Ishikawa (cell line): ENCODE results near the gene LIF.

Experiments used
- CEBPB ChIP-seq: IDR thresholded peaks from 2 replicates; pipeline ENCODE4 v1.6.1; 2012
- CREB1 ChIP-seq: IDR thresholded peaks from 2 replicates; pipeline ENCODE4 v1.6.1; 2012; ENCODE audit warnings: low read depth
- EGR1 ChIP-seq: IDR thresholded peaks from 2 replicates; pipeline ENCODE4 v1.6.1; 2012
- EP300 ChIP-seq: IDR thresholded peaks from 2 replicates; pipeline ENCODE4 v1.6.1; 2012; ENCODE audit warnings: borderline replicate concordance
- RAD21 ChIP-seq: IDR thresholded peaks from 2 replicates; pipeline ENCODE4 v1.6.1; 2012; ENCODE audit warnings: low read depth
- TAF1 ChIP-seq: IDR thresholded peaks from 2 replicates; pipeline ENCODE4 v1.6.1; 2012; ENCODE audit warnings: low read depth, mild to moderate bottlenecking
- TCF12 ChIP-seq: IDR thresholded peaks from 2 replicates; pipeline ENCODE4 v1.6.1; 2012; ENCODE audit warnings: low read depth
- TEAD4 ChIP-seq: IDR thresholded peaks from 2 replicates; pipeline ENCODE4 v1.6.1; 2012
- YY1 ChIP-seq: IDR thresholded peaks from 2 replicates; pipeline ENCODE4 v1.6.1; 2012; ENCODE audit warnings: low read depth
- ZBTB7A ChIP-seq: IDR thresholded peaks from 2 replicates; pipeline ENCODE4 v1.6.1; 2012; ENCODE audit warnings: low read depth
- TF ChIP-seq, protein P1 (sequence below): IDR thresholded peaks from 2 replicates; pipeline ENCODE4 v1.6.1; 2012
- TF ChIP-seq, protein P2 (sequence below): IDR thresholded peaks from 2 replicates; pipeline ENCODE4 v1.6.1; 2012; ENCODE audit warnings: low read depth, mild to moderate bottlenecking
- TF ChIP-seq, protein P3 (sequence below): IDR thresholded peaks from 2 replicates; pipeline ENCODE4 v1.6.1; 2012

DNA sequence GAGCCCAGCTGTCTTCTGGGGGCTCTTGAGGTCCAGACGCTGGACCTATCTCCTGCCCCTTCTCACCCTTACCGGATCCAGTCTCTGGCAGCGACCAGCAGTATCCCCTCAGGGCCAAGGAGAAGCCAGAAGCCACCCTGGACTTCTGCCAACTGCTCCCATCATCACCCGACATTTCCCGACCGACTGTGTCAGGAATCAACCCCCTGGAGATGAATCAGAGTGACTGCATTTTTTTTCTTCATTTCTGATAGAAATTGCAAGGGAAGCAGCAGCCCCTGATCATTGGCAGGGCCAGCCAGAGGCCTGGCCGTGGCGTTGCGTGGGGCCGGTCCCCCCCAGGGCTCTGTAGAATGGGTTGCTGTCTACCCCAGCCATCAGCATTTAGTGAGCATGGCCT lies 5.2 kb upstream of the LIF start:
- TF ChIP-seq CREB1 (no peak), ZBTB7A (no peak), EGR1 (no peak), TEAD4 (no peak), EP300 (no peak; the same call in 1 of the 2 replicates), YY1 (no peak), TAF1 (no peak), TCF12 (no peak), CEBPB (no peak), RAD21 (no peak)
- TF ChIP-seq, protein P1, sequence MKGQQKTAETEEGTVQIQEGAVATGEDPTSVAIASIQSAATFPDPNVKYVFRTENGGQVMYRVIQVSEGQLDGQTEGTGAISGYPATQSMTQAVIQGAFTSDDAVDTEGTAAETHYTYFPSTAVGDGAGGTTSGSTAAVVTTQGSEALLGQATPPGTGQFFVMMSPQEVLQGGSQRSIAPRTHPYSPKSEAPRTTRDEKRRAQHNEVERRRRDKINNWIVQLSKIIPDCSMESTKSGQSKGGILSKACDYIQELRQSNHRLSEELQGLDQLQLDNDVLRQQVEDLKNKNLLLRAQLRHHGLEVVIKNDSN: no peak
- TF ChIP-seq, protein P2, sequence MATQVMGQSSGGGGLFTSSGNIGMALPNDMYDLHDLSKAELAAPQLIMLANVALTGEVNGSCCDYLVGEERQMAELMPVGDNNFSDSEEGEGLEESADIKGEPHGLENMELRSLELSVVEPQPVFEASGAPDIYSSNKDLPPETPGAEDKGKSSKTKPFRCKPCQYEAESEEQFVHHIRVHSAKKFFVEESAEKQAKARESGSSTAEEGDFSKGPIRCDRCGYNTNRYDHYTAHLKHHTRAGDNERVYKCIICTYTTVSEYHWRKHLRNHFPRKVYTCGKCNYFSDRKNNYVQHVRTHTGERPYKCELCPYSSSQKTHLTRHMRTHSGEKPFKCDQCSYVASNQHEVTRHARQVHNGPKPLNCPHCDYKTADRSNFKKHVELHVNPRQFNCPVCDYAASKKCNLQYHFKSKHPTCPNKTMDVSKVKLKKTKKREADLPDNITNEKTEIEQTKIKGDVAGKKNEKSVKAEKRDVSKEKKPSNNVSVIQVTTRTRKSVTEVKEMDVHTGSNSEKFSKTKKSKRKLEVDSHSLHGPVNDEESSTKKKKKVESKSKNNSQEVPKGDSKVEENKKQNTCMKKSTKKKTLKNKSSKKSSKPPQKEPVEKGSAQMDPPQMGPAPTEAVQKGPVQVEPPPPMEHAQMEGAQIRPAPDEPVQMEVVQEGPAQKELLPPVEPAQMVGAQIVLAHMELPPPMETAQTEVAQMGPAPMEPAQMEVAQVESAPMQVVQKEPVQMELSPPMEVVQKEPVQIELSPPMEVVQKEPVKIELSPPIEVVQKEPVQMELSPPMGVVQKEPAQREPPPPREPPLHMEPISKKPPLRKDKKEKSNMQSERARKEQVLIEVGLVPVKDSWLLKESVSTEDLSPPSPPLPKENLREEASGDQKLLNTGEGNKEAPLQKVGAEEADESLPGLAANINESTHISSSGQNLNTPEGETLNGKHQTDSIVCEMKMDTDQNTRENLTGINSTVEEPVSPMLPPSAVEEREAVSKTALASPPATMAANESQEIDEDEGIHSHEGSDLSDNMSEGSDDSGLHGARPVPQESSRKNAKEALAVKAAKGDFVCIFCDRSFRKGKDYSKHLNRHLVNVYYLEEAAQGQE: no peak
- TF ChIP-seq, protein P3, sequence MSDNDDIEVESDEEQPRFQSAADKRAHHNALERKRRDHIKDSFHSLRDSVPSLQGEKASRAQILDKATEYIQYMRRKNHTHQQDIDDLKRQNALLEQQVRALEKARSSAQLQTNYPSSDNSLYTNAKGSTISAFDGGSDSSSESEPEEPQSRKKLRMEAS: no peak
